HEK293T (cell line): Measurements from ENCODE around the gene LGR5.

Source experiments
- ARNT ChIP-seq: fragments of 450-650 bp; IDR thresholded peaks from 2 replicates; pipeline ENCODE4 v1.6.1; 2017; ENCODE audit warnings: mild to moderate bottlenecking
- BHLHE40 ChIP-seq: fragments of 450-650 bp; IDR thresholded peaks from 2 replicates; pipeline ENCODE4 v1.6.1; 2016; ENCODE audit warnings: mild to moderate bottlenecking, moderate library complexity, borderline replicate concordance
- FOXA1 ChIP-seq: fragments of 450-650 bp; IDR thresholded peaks from 2 replicates; pipeline ENCODE4 v1.6.1; 2016; ENCODE audit warnings: mild to moderate bottlenecking
- FOXK2 ChIP-seq: fragments of 450-650 bp; IDR thresholded peaks from 2 replicates; pipeline ENCODE4 v1.6.1; 2016; ENCODE audit warnings: mild to moderate bottlenecking
- FOXM1 ChIP-seq: fragments of 450-650 bp; IDR thresholded peaks from 2 replicates; pipeline ENCODE4 v1.6.1; 2017; ENCODE audit warnings: mild to moderate bottlenecking, borderline replicate concordance
- L3MBTL2 ChIP-seq: fragments of 450-650 bp; conservative IDR thresholded peaks from 2 replicates; pipeline ENCODE4 v1.6.1; 2016; ENCODE audit warnings: mild to moderate bottlenecking
- PKNOX1 ChIP-seq: fragments of 450-650 bp; IDR thresholded peaks from 2 replicates; pipeline ENCODE4 v1.6.1; 2016
- SP1 ChIP-seq: fragments of 450-650 bp; IDR thresholded peaks from 2 replicates; pipeline ENCODE4 v1.6.1; 2017
- TARDBP ChIP-seq: fragments of 450-650 bp; IDR thresholded peaks from 2 replicates; pipeline ENCODE4 v1.6.1; 2016

GRCh38 chr12:71440763-71441748 is 1.5 kb downstream of the LGR5 start:
- no peak for TF ChIP-seq ARNT
- no peak for TF ChIP-seq BHLHE40
- TF ChIP-seq FOXK2, result no peak
- TF ChIP-seq SP1, result no peak
- TF ChIP-seq FOXM1, result no peak
- TF ChIP-seq L3MBTL2, result no peak
- no peak for TF ChIP-seq FOXA1
- TF ChIP-seq PKNOX1, result no peak
- no peak for TF ChIP-seq TARDBP
